CD4-positive, alpha-beta T cell (primary cell): ENCODE results near the gene NAV2. TPM values are rescaled to one million over a fixed set of nuclear protein-coding genes. Genes with fewer than 3 reads are reported as not detected.

Experiments used
- ATAC-seq: fragments of 200-7000 bp; cut with Tn5 transposase; one replicate; pipeline ENCODE4 v1.10.0; 2022; ENCODE audit warnings: mild to moderate bottlenecking; ENCODE audit not compliant: poor library complexity
- CTCF ChIA-PET: fragments of 350-600 bp; sonication (Branson Sonifier 250); formaldehyde crosslinking; loops from one replicate; lab custom pipeline; 2021; ENCODE audit warnings: antibody characterized with exemption, inconsistent platforms; lab: Charles Lee
- POLR2A ChIA-PET: fragments of 350-600 bp; sonication (Branson Sonifier 250); formaldehyde crosslinking; loops from one replicate; lab custom pipeline; 2021; ENCODE audit warnings: antibody characterized with exemption, inconsistent platforms; lab: Charles Lee
- DNase-seq, 14 experiments: peaks; one replicate each; pipeline ENCODE4 v3.0.0-alpha.2; 2013 to 2020; ENCODE audit warnings: mixed read lengths in 2 of 14
- H3K27ac ChIP-seq, 2 donors: one replicate each; pipeline versions ENCODE4 v1.5.1 to v1.7.0; 2013; ENCODE audit warnings: low read length in 2 of 2, low read depth in 1 of 2, mild to moderate bottlenecking in 1 of 2
- H3K27me3 ChIP-seq, 2 experiments: 1 replicate in 1 of 2; 2 replicates in 1 of 2; pipeline versions ENCODE4 v1.6.1 to v1.7.0; 2013; ENCODE audit warnings: low read length in 2 of 2, control low read depth in 1 of 2, mild to moderate bottlenecking in 1 of 2, moderate library complexity in 1 of 2; ENCODE audit not compliant: insufficient read depth in 2 of 2, control insufficient read depth in 1 of 2
- H3K36me3 ChIP-seq: one replicate; pipeline ENCODE4 v1.6.1; 2013; ENCODE audit warnings: low read length, control low read depth; ENCODE audit not compliant: insufficient read depth
- H3K4me1 ChIP-seq: one replicate; pipeline ENCODE4 v1.6.1; 2013; ENCODE audit warnings: low read length, control low read depth; ENCODE audit not compliant: insufficient read depth
- H3K4me3 ChIP-seq: one replicate; pipeline ENCODE4 v1.5.1; 2013; ENCODE audit warnings: mild to moderate bottlenecking, low read length, moderate library complexity
- H3K9me3 ChIP-seq, 2 experiments: 1 replicate in 1 of 2; 2 replicates in 1 of 2; pipeline versions ENCODE4 v1.6.1 to v1.7.0; 2013; ENCODE audit warnings: low read length in 2 of 2, mild to moderate bottlenecking in 2 of 2, control low read depth in 1 of 2, moderate library complexity in 1 of 2; ENCODE audit not compliant: control insufficient read depth in 1 of 2, insufficient read depth in 1 of 2
- H3K27ac Mint-ChIP-seq: one replicate; pipeline ENCODE4 v1.8.0; 2020; ENCODE audit warnings: mixed read lengths
- H3K27me3 Mint-ChIP-seq: one replicate; pipeline ENCODE4 v1.8.0; 2021; ENCODE audit warnings: mixed read lengths
- H3K36me3 Mint-ChIP-seq: one replicate; pipeline ENCODE4 v1.8.0; 2021; ENCODE audit warnings: low read depth, mixed read lengths
- H3K4me1 Mint-ChIP-seq: one replicate; pipeline ENCODE4 v1.8.0; 2021; ENCODE audit warnings: low read depth, mixed read lengths
- H3K4me3 Mint-ChIP-seq: one replicate; pipeline ENCODE4 v1.8.0; 2020; ENCODE audit warnings: mild to moderate bottlenecking, mixed read lengths
- H3K9me3 Mint-ChIP-seq: one replicate; pipeline ENCODE4 v1.8.0; 2020; ENCODE audit warnings: mixed read lengths
- CTCF ChIP-seq: fragments of 200-600 bp; IDR thresholded peaks from one replicate; pipeline ENCODE4 v1.8.0; 2022; ENCODE audit warnings: antibody characterized with exemption, mild to moderate bottlenecking
- intact Hi-C, 2 experiments: fragments of 100-400 bp; cut with DNase I in 1 of 2; cut with micrococcal nuclease in 1 of 2; formaldehyde crosslinking; loops; one replicate each; pipeline versions ENCODE4 v1.15.1 to v1.9.0; 2023 to 2025; cut with DNase I, micrococcal nuclease
- total RNA-seq, 174 experiments: library from RNA in 2 of 174; stranded (reverse) in 2 of 174; gene quantifications; one replicate each; pipeline ENCODE4 v1.2.3 and lab custom pipeline; 2021 to 2026

NAV2 gene
- total RNA-seq, 2 experiments from 2014 or later = 0.55 to 0.64 TPM

DNA sequence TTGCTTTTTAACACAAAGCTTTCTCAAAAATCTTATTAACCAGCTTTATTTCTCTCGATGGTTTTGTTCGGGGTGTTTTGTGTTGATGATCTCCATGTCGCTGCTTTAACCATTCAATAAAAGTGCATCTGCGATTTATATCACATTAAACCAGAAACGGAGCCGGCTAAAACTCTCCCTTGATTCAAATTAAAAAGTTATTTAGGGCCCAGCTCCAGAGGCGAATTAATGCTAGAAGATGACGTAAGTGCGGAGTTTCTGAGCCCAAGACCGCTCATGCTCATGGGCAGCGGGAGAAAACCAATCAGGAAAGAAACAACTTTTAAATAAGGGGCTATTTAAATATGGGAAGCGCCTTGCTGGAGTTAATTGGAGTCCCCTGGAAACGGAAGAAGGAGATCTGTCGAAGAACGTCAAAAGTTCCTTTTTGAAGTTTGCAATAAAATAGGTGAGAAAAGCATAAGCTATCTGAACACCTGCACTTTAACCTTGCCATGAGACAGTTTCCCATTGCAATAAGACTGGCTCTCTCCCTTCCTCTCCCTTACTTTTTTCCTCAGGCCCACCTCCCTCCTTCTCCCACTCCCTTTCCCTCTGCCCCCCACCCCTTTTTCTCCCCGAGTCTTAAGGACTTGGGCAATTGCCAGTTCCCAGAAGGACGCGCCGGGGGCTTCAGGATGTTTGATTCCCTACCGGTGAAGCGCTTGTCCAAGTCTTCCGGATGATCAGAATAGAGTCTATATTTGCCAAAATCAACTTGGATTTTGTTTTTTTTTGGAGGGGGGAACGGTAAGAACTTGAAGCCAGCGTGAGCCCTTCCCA is 449.5 kb downstream of the NAV2 start:
- H3K4me1 Mint-ChIP-seq = peaks cover 59% of the 10 kb centered on the region
- peak overlapping the region; percentile 78 for H3K4me3 Mint-ChIP-seq
- ChIA-PET POLR2A (no interaction called here), CTCF (interaction anchor here (1.1 kb wide), 1 partner anchor 29 kb away, joined by 3 read pairs; no protein-coding TSS in a partner anchor)
- ATAC-seq (no peak), DNase-seq (peak in 1 of 14 experiments; percentile 12)
- no peak overlapping the region for H3K27ac Mint-ChIP-seq
- peaks cover 95% of the 10 kb centered on the region for H3K27me3 Mint-ChIP-seq
- Histone ChIP-seq H3K4me1 (peaks cover 39% of the 10 kb centered on the region), H3K4me3 (no peak overlapping the region), H3K27ac (no peak overlapping the region), H3K36me3 (no peaks in the 10 kb centered on the region), H3K9me3 (peaks cover 14 to 50% of the 10 kb centered on the region in 2 experiments), H3K27me3 (peaks cover 88 to 92% of the 10 kb centered on the region in 2 experiments)
- no peaks in the 10 kb centered on the region for H3K36me3 Mint-ChIP-seq
- H3K9me3 Mint-ChIP-seq = no peaks in the 10 kb centered on the region
- intact Hi-C loops = no loop called here
- no peak for TF ChIP-seq CTCF

GRCh38 chr11:20162824-20163782 is 450.5 kb downstream of the NAV2 start:
- ChIA-PET POLR2A (no interaction called here), CTCF (interaction anchor here (1.2 kb wide), 1 partner anchor 35 kb away, joined by 3 read pairs; no protein-coding TSS in a partner anchor)
- Histone ChIP-seq H3K36me3 (no peaks in the 10 kb centered on the region), H3K4me3 (peak overlapping the region; percentile 3), H3K9me3 (peaks cover 14 to 49% of the 10 kb centered on the region in 2 experiments), H3K27me3 (peaks cover 82 to 91% of the 10 kb centered on the region in 2 experiments), H3K4me1 (peaks cover 33% of the 10 kb centered on the region), H3K27ac (no peak overlapping the region)
- ATAC-seq = peak; percentile 32
- peak in 3 of 14 experiments; percentile 14 to 27 (median 16) for DNase-seq
- no peaks in the 10 kb centered on the region for H3K36me3 Mint-ChIP-seq
- peak overlapping the region; percentile 78 for H3K4me3 Mint-ChIP-seq
- TF ChIP-seq CTCF = no peak
- H3K27me3 Mint-ChIP-seq = peaks cover 95% of the 10 kb centered on the region
- H3K9me3 Mint-ChIP-seq = no peaks in the 10 kb centered on the region
- no peak overlapping the region for H3K27ac Mint-ChIP-seq
- peaks cover 50% of the 10 kb centered on the region for H3K4me1 Mint-ChIP-seq
- intact Hi-C loops = no loop called here

DNA sequence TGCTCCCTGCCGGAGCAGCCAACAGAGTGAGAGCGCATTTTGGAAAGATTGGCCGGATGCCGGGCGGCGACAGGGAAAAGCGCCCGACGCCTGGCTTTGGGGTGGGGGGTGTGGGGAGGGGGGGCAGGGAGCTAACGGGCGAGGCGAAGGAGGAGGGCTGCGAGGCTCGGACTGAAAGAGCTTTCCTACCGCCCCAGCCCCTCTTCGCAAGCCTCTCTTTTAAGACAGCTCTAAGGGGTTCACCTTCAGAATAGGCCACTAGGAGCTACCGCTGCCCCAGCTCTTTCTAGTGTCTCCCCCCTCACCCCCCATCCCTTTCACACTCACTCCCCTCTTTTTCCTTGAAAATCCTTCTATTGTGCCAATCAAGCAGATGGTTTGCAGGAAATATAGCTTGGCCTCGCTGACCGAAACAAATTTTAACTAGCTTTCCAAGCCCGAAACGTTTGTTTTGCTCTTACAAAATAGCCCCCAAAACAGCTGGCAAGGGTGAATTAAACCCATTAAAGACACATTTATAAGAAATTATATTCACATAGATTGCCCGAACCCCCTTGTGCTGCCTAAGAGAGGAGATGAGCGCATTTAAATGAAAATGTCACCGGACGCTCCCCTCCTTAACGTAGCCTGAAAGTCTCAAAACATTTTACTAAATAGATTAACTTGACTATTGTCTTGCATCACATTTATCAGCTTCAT is 451.3 kb downstream of the NAV2 start:
- ChIA-PET POLR2A (no interaction called here), CTCF (interaction anchor here (1.2 to 1.4 kb wide), 2 partner anchors 31 to 36 kb away, joined by 3 read pairs; no protein-coding TSS in a partner anchor)
- ATAC-seq (no peak), DNase-seq (no peak)
- no peak overlapping the region for H3K27ac Mint-ChIP-seq
- H3K27me3 Mint-ChIP-seq = peaks cover 94% of the 10 kb centered on the region
- Histone ChIP-seq H3K27ac (no peak overlapping the region), H3K27me3 (peaks cover 77 to 90% of the 10 kb centered on the region in 2 experiments), H3K36me3 (no peaks in the 10 kb centered on the region), H3K9me3 (peaks cover 14 to 43% of the 10 kb centered on the region in 2 experiments), H3K4me3 (no peak overlapping the region), H3K4me1 (peaks cover 27% of the 10 kb centered on the region)
- peak overlapping the region; percentile 78 for H3K4me3 Mint-ChIP-seq
- H3K9me3 Mint-ChIP-seq = no peaks in the 10 kb centered on the region
- H3K36me3 Mint-ChIP-seq = no peaks in the 10 kb centered on the region
- intact Hi-C loops = no loop called here
- H3K4me1 Mint-ChIP-seq = peaks cover 42% of the 10 kb centered on the region
- TF ChIP-seq CTCF = no peak
